Left renal cortex interstitium (tissue), 4 donors: ENCODE data around the gene PTPN23. TPM values are rescaled to one million over a fixed set of nuclear protein-coding genes. Genes with fewer than 3 reads are reported as not detected.

Experiments used
- DNase-seq, 4 donors: peaks; one replicate each; pipeline ENCODE4 v3.0.0-alpha.2; 2013; ENCODE audit warnings: low read depth in 4 of 4, low spot score in 2 of 4, missing footprints in 1 of 4
- polyA plus RNA-seq, 4 donors: library from polyadenylated mRNA; unstranded; fragments of 120-200 nt; gene quantifications; one replicate each; pipeline ENCODE4 v1.2.1, GENCODE V29; 2013; ENCODE audit not compliant: insufficient read length in 4 of 4

PTPN23 gene
- polyA plus RNA-seq, 4 donors, result 19.7 to 36.2 (median 29.3) TPM

- DNase-seq, result no peak
These were observed 9.7 kb upstream of the PTPN23 start for GRCh38 chr3:47370887-47371697.

GRCh38 chr3:47374587-47374986 lies 6.2 kb upstream of the PTPN23 start:
- DNase-seq, result no peak

- DNase-seq, result no peak
These were observed 4.4 kb upstream of the PTPN23 start for GRCh38 chr3:47376393-47376792.

GRCh38 chr3:47377186-47377585 lies 3.6 kb upstream of the PTPN23 start:
- no peak for DNase-seq

GRCh38 chr3:47378869-47379268 lies 2.0 kb upstream of the PTPN23 start:
- no peak for DNase-seq

- DNase-seq, result no peak
These were observed 1.4 kb upstream of the PTPN23 start for GRCh38 chr3:47379411-47379899.

GRCh38 chr3:47380026-47380600 lies 708 bp upstream of the PTPN23 start:
- DNase-seq, result peak in 1 of 4 donors; percentile 36

- DNase-seq, result peak; percentile 62 to 84 (median 73)
These were observed 716 bp downstream of the PTPN23 start for GRCh38 chr3:47381317-47382157.

- no peak for DNase-seq
These were observed 3.6 kb downstream of the PTPN23 start for GRCh38 chr3:47384425-47384824.

GRCh38 chr3:47385007-47385406 lies 4.2 kb downstream of the PTPN23 start:
- no peak for DNase-seq

GRCh38 chr3:47385796-47386195 lies 5.0 kb downstream of the PTPN23 start:
- DNase-seq, result no peak

GRCh38 chr3:47392933-47393332 lies 12.1 kb downstream of the PTPN23 start:
- no peak for DNase-seq

- no peak for DNase-seq
These were observed 13.5 kb downstream of the PTPN23 start for GRCh38 chr3:47394140-47394870.

GRCh38 chr3:47394881-47395280 lies 14.1 kb downstream of the PTPN23 start:
- no peak for DNase-seq

- no peak for DNase-seq
These were observed 17.4 kb downstream of the PTPN23 start for GRCh38 chr3:47398228-47398627.

GRCh38 chr3:47399016-47399415 lies 18.2 kb downstream of the PTPN23 start:
- no peak for DNase-seq

- no peak for DNase-seq
These were observed 18.9 kb downstream of the PTPN23 start for GRCh38 chr3:47399531-47400270.

GRCh38 chr3:47404431-47404876 lies 23.6 kb downstream of the PTPN23 start:
- DNase-seq, result no peak

- no peak for DNase-seq
These were observed 24.4 kb downstream of the PTPN23 start for GRCh38 chr3:47404955-47405790.
